ENCODE data around the gene CNTN1. TPM values are rescaled to one million over a fixed set of nuclear protein-coding genes. Genes with fewer than 3 reads are reported as not detected.

Gene CNTN1
- total and polyA plus RNA-seq, 2 of the 4 experiments (the other 2 are of a cell fraction) = 0.10 to 0.18 TPM

DNA sequence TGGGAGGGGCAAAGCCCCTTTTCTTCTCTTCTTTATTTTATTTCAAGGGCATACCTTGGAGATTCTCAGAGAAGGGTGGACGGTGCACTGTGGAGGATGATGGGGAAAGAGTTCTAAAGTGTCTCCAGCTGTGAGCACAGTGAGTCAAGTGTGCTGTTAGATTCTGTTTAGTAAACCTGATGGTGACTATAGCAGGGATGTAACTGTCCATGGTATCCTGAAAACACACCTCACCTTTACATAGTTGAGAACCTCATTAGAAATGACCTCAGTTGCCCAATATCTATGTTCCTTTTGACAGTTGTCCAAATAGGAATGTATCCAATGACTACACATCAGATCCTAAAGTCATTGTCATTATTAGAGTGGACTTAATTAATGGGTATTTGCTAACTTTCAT is 38.0 kb downstream of the CNTN1 start:
- Histone ChIP-seq H3K27ac (ENCODE audit: insufficient read depth, low read length) (no peak overlapping the region), H2AK9ac (replicated peaks; ENCODE audit: low read depth, low read length, poor library complexity) (no peak overlapping the region), H3K14ac (replicated peaks; ENCODE audit: low read depth, low read length) (no peak overlapping the region), H4K5ac (ENCODE audit: low read depth, low read length) (no peak overlapping the region), H2BK20ac (ENCODE audit: low read depth, low read length) (no peak overlapping the region), H3K4me1 (ENCODE audit: control insufficient read depth, insufficient read depth, low read length) (no peaks in the 10 kb centered on the region), H3K23ac (ENCODE audit: low read depth, low read length) (no peak overlapping the region), H3K9me3 (ENCODE audit: control insufficient read depth, insufficient read depth, low read length) (no peaks in the 10 kb centered on the region), H3K36me3 (ENCODE audit: control insufficient read depth, insufficient read depth, low read length) (no peaks in the 10 kb centered on the region), H4K91ac (ENCODE audit: insufficient read depth, low read depth, low read length) (no peak overlapping the region), H3K9me1 (ENCODE audit: insufficient read depth, low read length) (no peaks in the 10 kb centered on the region), H4K8ac (ENCODE audit: low read depth in 2 of 2, low read length in 2 of 2) (no peak overlapping the region), H3K4ac (ENCODE audit: low read depth, low read length) (no peak overlapping the region), H2BK15ac (ENCODE audit: low read depth, low read length) (no peak overlapping the region), H2BK120ac (ENCODE audit: low read depth, low read length) (no peak overlapping the region), H4K20me1 (ENCODE audit: insufficient read depth, low read length) (no peaks in the 10 kb centered on the region), H3K4me2 (ENCODE audit: low read depth, low read length) (no peak overlapping the region), H3K27me3 (ENCODE audit: control insufficient read depth, insufficient read depth, low read length) (no peaks in the 10 kb centered on the region), H2BK5ac (ENCODE audit: low read depth, low read length, poor library complexity, severe bottlenecking) (no peak overlapping the region), H2AK5ac (ENCODE audit: low read depth, low read length) (no peak overlapping the region), H3K9ac (ENCODE audit: low read depth, low read length) (no peak overlapping the region), H3K4me3 (ENCODE audit: insufficient read depth, low read depth, low read length) (no peak overlapping the region), H2AFZ (replicated peaks; ENCODE audit: low read length, poor library complexity) (no peak overlapping the region), H3K56ac (ENCODE audit: extremely low read depth, insufficient read depth, low read length) (no peak overlapping the region), H3K18ac (ENCODE audit: low read depth, low read length) (no peak overlapping the region), H3K79me1 (ENCODE audit: low read depth in 1 of 2, low read length in 2 of 2) (no peaks in the 10 kb centered on the region)
- POLR2A ChIA-PET (ENCODE audit: unreplicated experiment) = no interaction called here
- intact Hi-C loops (cut with micrococcal nuclease) (no loop called here), in situ Hi-C loops (cut with MboI; ENCODE audit: low sequenced_read_pairs) (no loop called here), dilution Hi-C loops (cut with HindIII; ENCODE audit: low sequenced_read_pairs, unreplicated experiment) (no loop called here)
- CTCF ChIA-PET = no interaction called here
- BruUV-seq (replicated peaks) = no TSS peak
- WGBS, 2 experiments (ENCODE audit: extremely low coverage in 2 of 2, insufficient read length in 1 of 2) = no CpG with 5 or more reads among the region's 1 CpG
- ATAC-seq (ENCODE audit: low read depth) (no peak), DNase-seq (no peak)
- TF ChIP-seq MAZ (IDR thresholded peaks at IDR 0.05; ENCODE audit: borderline replicate concordance, low read depth, low read length) = no peak
- no peak for TF ChIP-seq CHD1 (IDR thresholded peaks at IDR 0.05; ENCODE audit: low read depth, low read length)
- TF ChIP-seq SMC3 (IDR thresholded peaks at IDR 0.05; ENCODE audit: low read depth, low read length) = no peak
- TF ChIP-seq FOS (IDR thresholded peaks at IDR 0.05; ENCODE audit: low read depth, low read length) = no peak
- TF ChIP-seq, protein P1, sequence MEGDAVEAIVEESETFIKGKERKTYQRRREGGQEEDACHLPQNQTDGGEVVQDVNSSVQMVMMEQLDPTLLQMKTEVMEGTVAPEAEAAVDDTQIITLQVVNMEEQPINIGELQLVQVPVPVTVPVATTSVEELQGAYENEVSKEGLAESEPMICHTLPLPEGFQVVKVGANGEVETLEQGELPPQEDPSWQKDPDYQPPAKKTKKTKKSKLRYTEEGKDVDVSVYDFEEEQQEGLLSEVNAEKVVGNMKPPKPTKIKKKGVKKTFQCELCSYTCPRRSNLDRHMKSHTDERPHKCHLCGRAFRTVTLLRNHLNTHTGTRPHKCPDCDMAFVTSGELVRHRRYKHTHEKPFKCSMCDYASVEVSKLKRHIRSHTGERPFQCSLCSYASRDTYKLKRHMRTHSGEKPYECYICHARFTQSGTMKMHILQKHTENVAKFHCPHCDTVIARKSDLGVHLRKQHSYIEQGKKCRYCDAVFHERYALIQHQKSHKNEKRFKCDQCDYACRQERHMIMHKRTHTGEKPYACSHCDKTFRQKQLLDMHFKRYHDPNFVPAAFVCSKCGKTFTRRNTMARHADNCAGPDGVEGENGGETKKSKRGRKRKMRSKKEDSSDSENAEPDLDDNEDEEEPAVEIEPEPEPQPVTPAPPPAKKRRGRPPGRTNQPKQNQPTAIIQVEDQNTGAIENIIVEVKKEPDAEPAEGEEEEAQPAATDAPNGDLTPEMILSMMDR (conservative IDR thresholded peaks at IDR 0.05; ENCODE audit: low read depth, low read length) = no peak
- TF ChIP-seq RFX5 (IDR thresholded peaks at IDR 0.05; ENCODE audit: low read depth, low read length) = no peak
- no peak for TF ChIP-seq MXI1 (IDR thresholded peaks at IDR 0.05; ENCODE audit: borderline replicate concordance, low read depth, low read length)
- TF ChIP-seq CEBPB (IDR thresholded peaks at IDR 0.05; ENCODE audit: low read depth, low read length) = no peak
- no peak for TF ChIP-seq POLR2A (IDR thresholded peaks at IDR 0.05; ENCODE audit: low read depth, low read length)
- no peak for TF ChIP-seq NFE2L2 (IDR thresholded peaks at IDR 0.05; ENCODE audit: low read depth, low read length)
- TF ChIP-seq, protein P2, sequence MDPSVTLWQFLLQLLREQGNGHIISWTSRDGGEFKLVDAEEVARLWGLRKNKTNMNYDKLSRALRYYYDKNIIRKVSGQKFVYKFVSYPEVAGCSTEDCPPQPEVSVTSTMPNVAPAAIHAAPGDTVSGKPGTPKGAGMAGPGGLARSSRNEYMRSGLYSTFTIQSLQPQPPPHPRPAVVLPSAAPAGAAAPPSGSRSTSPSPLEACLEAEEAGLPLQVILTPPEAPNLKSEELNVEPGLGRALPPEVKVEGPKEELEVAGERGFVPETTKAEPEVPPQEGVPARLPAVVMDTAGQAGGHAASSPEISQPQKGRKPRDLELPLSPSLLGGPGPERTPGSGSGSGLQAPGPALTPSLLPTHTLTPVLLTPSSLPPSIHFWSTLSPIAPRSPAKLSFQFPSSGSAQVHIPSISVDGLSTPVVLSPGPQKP (IDR thresholded peaks at IDR 0.05; ENCODE audit: borderline replicate concordance, low read depth, low read length) = no peak
- TF ChIP-seq, protein P3, sequence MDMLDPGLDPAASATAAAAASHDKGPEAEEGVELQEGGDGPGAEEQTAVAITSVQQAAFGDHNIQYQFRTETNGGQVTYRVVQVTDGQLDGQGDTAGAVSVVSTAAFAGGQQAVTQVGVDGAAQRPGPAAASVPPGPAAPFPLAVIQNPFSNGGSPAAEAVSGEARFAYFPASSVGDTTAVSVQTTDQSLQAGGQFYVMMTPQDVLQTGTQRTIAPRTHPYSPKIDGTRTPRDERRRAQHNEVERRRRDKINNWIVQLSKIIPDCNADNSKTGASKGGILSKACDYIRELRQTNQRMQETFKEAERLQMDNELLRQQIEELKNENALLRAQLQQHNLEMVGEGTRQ (IDR thresholded peaks at IDR 0.05; ENCODE audit: low read depth, low read length) = no peak
- no peak for TF ChIP-seq BHLHE40 (IDR thresholded peaks at IDR 0.05; ENCODE audit: low read depth, low read length)
- TF ChIP-seq MAFK (IDR thresholded peaks at IDR 0.05; ENCODE audit: low read depth, low read length) = no peak
- no peak for TF ChIP-seq RCOR1 (IDR thresholded peaks at IDR 0.05; ENCODE audit: insufficient replicate concordance, low read length)
- TF ChIP-seq RAD21 (IDR thresholded peaks at IDR 0.05; ENCODE audit: low read length) = no peak

Data from IMR-90 (cell line).